HG03520 (cell line): Measurements from ENCODE around the gene CXCR2.
"Not testable (repeated sequence)": the region's sequence is repeated elsewhere in the genome, so short reads cannot be mapped to it uniquely, and the experiment has no call there.

ENCODE experiments used
- ATAC-seq: cut with Tn5 transposase; IDR thresholded peaks from one replicate; pipeline ENCODE4 v1.9.1; 2021; ENCODE audit warnings: mild to moderate bottlenecking, moderate library complexity; ENCODE audit not compliant: unreplicated experiment

CXCR2 gene

GRCh38 chr2:218129458-218130135 is 3.8 kb downstream of the CXCR2 start:
- no peak for ATAC-seq

GRCh38 chr2:218130377-218130776 is 4.5 kb downstream of the CXCR2 start:
- no peak for ATAC-seq

DNA sequence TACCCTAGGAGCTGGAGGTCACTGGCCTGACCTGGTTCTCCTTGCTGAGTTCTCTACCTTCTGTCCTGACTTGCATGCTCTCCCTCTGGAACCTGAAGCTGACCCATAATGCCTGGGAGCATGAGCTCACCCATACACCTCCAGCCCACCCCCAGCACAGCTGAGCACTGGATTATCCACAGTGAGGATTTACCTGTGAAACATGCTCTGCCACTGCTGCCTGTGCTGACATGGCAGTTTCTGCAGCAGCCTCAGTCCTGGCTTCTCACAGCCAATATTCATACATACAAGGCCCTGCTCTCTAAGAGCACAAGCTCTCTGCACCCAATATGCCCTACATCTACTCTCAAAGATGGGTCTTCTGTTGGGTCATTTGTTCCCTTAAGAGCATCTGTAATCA is 5.0 kb downstream of the CXCR2 start:
- ATAC-seq = no peak

- ATAC-seq = no peak
Observed at GRCh38 chr2:218137514-218137913, 11.7 kb downstream of the CXCR2 start.

DNA sequence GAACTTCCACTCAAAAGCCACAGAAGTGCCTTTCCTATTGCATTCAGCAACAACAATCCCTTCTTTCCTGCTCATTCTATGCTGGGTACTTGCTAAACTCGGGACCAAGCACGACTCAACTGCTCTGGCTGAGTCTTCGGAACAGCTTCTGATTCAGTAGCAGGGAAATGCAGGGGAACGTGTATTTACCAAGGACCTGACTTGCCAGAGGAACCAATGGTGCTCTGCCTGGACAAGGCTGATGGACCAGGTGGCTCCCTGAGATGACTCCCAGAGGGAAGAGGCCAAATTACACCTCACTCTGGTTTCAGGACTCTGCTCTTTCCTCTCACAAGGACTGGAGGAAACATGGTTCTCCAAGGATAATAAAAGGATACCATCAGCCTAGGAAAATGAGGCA is 12.2 kb downstream of the CXCR2 start:
- no peak for ATAC-seq

DNA sequence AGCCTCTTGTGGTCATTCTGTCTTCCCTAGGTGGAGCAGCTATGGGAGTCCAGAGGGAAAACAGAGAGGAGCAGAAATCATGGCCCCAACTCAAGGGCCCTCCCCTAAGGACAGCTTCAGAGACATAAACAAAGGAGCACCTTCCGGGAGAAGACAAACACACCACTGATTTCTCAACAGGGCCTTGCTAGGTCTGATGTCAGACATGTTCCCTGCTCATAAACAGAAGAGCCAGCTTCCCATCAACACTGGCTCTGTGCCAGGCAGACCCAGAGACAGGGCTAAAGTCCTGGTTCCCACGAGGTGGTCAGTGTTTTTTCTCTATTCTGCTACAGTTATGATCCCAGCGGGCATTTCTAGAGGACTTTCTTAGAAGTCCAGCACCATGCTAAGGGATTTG is 19.3 kb downstream of the CXCR2 start:
- no peak for ATAC-seq

GRCh38 chr2:218146056-218146455 is 20.2 kb downstream of the CXCR2 start:
- ATAC-seq = no peak

- no peak for ATAC-seq
Observed at GRCh38 chr2:218149098-218149497, 23.3 kb downstream of the CXCR2 start.

DNA sequence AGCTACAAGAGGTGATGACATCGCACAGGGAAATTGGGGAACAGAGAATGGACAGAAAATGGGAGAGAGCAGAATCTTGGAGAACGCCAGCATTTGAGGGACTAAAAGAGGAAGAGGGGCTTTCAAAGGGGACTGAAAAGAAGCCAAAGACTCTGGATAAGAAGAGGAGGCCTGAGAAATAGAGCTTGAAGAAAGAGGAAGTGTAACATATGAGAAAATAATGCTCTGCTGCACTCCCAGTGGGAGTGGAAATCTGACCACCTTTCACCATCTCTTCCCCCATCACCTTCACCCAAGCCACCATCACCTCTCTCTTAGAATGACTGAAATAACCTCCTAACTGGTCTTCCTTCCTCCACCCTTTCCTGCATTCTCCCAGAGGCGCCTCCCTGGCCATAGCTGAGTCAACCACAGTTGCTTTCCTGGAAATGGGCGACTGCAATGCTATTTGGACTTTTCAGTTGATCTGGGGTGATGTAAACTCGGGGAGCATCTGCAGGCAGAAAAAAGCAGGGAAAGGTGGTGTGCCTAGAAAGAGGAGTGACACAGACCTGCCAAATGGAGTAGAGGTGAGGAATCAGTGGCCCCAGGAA is 24.1 kb downstream of the CXCR2 start:
- ATAC-seq = no peak

GRCh38 chr2:218152172-218152571 is 26.3 kb downstream of the CXCR2 start:
- ATAC-seq = no peak

DNA sequence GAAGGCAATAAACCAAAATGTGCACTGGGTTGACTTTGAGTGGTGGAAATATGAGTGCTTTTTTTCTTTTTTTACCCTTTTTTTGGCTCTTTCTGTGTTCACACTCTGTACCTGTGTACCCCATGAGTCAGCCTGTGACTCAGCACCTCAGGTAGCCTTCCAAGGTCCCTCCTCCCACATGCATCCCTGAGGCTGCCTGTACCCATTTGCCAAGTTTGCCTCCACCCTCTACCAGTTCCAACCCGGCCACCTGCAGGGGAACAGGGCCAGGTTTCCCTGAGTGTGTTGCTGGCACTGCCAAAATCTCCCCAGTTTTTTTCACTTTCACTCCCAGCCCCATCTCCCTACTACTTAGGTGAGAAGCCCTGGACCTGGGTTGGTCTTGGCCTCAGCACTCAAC is 26.9 kb downstream of the CXCR2 start:
- ATAC-seq = no peak

DNA sequence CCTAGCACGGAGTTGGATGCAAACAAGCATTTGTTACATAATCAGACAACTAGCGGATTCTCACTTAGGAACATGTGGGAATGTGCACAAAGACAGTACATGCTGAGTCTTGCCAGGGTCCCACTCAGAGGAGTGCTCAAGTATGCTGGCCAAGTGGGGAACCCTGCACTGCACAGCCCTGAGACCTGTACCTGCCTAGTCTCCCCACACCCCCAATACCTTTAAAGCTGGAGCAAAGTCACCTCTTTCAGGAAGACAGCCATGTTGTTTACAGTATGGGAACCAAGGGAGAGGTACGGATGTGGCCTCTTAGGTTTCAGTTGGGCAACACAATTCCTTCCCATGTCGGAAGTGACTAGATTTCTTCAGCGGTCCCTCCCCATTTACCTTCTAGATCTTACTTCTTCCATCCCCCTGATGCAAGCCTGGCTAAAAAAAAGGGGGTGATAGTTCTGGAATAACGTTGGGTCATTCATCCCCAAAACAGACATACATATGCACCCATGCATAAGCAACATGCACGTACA is 30.2 kb downstream of the CXCR2 start:
- ATAC-seq = no peak

DNA sequence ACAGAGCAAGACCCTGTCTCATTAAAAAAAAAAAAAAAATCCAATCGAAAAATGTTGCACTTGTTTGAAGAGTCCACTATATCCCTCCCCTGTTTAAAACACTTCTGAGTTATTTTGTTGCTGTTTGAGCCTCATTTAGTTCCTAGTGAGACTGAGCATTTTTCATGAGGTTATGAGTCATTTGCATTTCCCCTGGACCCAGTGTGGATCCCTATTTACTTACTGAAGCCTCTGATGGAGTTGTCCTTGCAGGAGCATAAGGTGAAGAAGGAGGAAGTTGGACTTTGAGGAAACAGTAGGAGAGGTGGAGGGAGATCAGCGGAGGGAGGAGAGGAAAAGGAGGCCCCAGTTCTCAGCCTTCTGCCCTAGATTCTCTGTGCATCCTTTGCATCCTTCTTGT is 35.8 kb downstream of the CXCR2 start:
- ATAC-seq = no peak

- ATAC-seq = no peak
Observed at GRCh38 chr2:218162814-218163213, 37.0 kb downstream of the CXCR2 start.

- no peak for ATAC-seq
Observed at GRCh38 chr2:218166791-218167190, 41.0 kb downstream of the CXCR2 start, which contains the start of gene CXCR1. TSS of gene CXCR1 (minus strand) at chr2:218166962. CDS start at chr2:218165211, 1,751 bp downstream.

DNA sequence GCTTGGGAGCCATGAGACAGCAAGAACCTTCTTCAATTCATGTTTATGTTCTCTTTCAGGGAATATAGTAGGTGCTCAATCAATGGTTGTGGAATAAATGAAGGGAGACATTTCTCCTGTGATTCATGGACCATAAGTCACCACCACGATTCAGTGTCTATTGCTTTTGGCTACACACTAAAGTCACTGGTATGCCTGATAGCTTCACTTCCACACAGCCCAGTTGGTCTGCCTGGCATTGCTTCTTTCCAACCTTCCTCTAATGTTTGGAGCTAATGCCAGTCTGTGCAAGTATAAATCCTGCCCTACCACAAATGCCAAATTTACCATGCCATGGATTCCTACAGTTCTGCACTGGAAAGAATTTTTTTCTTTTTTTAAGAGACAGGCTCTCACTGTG is 42.2 kb downstream of the CXCR2 start:
- ATAC-seq = no peak

GRCh38 chr2:218168635-218169462 is 43.0 kb downstream of the CXCR2 start:
- no peak for ATAC-seq

DNA sequence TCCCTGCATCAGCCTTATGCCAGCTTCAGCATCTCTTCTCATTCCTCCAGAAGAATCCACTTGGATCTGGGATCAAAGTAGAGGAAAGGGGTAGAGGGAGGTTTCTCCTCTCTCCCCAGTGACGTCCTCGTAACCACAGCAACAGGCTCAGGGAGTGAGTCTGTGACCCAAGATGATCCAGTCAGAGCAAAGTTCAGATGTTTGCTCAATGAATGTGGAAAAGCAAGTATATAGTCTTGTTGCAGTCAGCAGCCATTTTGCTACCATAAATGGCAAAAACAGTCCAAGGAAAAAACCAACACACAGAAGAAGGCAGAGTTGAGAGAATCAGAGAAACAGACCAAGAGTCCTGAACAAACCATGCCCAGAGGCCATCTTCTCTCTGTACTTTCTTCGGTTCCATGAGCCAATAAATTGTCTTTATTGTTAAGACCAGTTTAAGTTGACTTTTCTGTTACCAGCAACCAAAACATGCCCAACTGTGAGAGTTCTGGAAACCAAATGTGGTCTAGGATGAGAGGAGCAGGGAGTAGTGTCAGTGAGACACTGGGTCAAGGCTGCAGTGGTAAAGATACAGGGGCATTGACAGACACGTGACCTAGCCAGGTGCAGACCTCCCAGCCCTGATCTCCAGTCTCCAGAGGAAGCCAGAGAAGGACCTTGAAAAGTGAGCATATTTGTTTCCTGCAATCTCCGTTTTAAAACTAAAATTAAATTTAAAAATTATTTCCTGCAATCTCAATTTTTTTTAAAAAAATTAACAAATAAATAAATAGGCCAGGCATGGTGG is 44.1 kb downstream of the CXCR2 start:
- ATAC-seq = no peak

GRCh38 chr2:218171744-218172143 is 45.9 kb downstream of the CXCR2 start:
- not testable (repeated sequence) for ATAC-seq

DNA sequence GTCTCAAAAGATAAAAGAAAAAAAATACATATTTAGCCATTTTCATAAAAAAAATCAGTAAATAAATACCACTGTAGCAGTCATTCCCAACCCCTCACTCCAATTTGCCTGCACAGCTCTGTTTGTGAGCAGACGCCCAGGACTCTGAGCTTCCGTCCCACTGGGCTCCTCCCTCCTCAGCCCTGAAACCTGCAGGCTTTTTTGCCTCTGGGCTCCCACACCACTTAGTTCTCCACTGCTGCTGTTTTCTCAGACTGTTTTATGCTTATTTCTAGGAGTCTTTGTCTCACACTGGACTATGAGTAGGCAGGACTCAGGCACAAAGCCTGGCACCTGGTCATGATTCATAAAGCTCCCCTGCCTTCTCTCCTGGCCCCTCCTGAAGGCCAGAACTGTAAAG is 47.0 kb downstream of the CXCR2 start:
- ATAC-seq = no peak

DNA sequence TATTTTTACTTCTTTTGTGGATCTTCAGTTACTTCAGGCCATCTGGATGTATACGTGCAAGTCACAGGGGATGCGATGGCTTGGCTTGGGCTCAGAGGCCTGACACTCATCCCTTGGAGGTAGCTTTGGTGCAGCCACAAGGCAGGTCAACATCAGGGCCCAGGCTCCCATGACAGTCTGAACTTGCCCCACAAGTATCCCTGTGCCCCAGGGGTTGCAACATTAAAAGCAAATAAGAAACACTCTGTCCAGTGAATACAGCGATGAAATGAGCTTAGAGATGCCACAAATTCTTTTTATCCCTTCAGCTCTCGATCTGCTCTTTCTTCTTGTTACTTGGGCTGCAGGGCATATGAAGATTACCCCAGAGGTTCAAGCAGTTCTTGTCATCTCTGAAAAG is 54.0 kb downstream of the CXCR2 start:
- ATAC-seq = no peak
